ENCODE measurements around the gene CDH23.
A peak's percentile ranks its signal among the peaks of the same experiment; 100 is the strongest.

CDH23 gene

GRCh38 chr10:71671994-71672946 lies 275.6 kb downstream of the CDH23 start:
- DNase-seq: no peak

DNA sequence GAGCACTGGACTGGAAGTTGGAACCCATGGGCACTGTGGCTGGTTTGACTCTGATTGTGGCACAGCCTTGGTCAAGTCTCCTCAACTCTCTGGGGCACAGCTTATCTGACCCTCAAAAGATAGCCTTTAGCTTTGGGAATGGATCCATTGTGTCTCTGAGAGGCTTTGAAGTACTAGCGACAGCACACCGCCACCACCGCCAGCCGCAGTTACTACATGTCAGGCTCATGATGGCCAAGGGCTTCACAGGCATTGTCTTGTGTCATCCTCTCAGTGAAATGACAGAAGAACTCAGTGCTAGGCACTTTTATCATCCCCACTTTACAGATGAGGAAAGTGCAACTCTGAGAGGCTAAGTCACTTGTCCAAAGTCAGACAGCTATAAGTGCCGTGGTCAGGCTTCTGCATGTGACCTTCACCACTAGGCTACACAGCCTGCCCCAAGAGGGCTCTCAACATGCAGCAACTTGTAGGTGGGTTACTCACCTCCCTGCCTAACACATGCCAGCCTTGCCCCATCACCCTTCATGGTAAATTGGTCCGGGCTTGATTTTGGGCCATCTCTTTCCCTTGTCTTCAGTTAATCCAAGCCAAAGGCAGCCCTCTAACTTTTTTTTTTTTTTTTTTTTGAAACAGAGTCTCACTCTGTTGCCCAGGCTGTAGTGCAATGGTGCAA lies 278.7 kb downstream of the CDH23 start:
- no peak for DNase-seq

DNA sequence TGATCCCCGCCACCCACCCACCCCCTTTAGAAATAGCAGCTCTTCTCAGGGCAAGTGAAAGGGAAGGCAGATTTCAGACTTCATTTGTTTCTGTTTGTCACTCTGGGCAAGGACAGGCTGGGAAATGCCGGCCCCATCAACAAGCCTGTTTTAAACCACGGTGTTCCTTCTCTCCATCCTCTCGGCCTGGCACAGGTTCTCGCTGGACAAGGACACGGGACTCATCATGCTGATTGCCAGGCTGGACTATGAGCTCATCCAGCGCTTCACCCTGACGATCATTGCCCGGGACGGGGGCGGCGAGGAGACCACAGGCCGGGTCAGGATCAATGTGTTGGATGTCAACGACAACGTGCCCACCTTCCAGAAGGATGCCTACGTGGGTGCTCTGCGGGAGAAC lies 280.5 kb downstream of the CDH23 start:
- DNase-seq: no peak

DNA sequence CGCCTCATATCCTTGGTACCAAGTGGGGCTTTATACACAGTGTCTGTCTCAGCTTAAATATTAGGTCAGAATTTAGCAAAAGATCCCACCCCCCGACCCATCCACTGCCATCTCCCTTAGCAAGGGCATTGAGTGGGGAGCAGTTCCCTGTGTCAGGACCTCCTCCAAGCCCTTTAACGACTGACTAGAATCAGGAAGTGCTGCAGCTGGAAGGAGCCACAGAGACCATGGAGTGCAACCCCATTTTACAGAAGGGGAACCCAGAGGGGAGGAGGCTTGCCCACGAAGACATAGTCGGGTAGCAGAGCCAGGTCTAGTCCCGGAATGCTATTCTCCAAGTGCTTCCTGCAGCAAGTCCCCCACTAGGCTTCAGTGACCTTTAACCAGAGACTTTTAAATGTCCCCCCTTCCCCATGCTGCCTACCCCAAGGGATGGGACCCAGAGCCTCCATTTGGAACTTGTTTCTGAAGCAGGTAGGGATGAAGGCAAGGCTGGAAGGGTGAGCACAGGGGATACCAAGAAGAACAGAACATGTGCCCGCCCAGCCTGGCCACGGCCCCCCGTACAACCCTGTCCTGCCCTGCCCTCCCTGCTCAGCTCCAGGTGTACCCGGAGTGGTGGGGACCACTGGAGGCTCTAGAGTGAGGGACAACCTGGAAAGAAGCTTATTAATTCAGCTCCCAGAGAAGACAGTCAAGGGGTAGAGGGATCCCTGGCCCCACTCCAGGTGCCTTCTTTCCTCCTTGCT lies 281.5 kb downstream of the CDH23 start:
- DNase-seq: no peak

GRCh38 chr10:71679425-71679824 lies 282.7 kb downstream of the CDH23 start:
- no peak for DNase-seq

DNA sequence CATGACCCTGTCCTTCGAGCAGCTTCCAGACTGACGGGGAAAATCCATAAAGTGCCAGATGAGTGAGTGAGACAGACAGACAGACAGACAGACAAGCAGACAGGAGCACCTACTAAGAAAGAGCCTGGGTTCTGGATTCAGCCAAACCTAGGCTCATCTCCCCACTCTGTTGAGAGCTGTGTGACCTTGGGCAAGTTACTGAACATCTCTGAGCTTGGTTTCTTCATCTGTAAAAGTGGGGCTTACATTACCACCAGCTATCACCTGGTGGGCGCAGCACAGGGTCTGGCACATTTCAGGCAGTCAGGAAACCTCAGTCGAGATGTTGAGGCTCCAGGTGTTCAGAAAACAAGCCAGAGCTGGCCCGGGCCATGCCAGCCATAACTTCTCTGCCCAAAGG lies 285.3 kb downstream of the CDH23 start:
- DNase-seq: no peak

DNA sequence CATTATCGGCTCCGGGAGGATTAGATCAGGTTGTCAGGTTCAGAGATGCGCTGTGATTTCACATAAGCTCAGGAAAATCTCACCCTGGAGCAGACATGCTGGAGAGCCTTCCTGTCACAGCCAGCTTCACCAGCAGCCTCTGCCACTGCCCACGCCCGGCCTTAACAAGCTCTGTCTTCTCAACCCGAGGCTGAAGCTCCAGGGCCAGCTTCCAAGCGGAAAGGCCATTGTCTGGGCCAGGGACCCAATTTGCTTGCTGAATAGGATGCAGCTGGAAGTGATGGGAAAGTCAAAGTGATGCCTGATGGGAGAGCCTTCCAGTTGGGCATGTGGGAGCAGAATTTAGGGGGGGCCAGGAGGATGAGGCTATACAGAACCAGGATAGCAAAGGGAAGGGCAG lies 286.6 kb downstream of the CDH23 start:
- DNase-seq: no peak

- DNase-seq: no peak
These were observed 287.8 kb downstream of the CDH23 start for GRCh38 chr10:71684356-71685173.

DNA sequence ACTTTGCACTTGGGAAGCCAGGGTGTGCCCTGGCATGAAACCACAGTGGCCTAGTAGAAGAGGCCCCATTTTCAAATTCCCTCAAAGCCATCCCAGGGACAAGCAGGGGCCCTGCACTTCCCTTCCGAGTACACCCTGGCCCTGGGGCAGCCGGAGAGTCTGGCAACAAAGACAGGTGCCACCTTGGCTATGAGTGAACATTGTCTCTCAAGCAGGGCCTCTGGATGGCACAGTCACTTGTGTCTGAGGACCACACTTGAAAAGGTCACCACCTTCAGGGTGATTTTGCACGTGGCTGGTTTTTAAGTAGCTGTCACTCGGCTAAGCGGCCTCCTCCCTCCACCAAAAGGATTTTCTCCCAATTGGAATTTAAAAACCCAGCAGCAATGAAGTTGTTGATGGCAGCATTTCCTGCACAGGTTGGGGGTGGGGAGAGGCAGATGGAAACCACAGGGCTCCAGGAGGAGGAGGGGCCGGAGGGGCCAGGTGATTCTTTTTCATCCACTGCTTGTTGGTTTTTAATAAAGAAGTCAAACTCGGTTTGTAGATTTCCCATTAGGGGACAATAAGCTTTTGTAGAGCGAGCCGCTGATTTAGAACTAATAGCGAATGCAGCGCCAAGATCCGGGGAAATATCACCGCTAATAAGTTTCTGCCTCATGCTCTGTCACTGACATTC lies 289.0 kb downstream of the CDH23 start:
- DNase-seq: no peak

GRCh38 chr10:71687077-71687476 lies 290.4 kb downstream of the CDH23 start:
- no peak for DNase-seq

GRCh38 chr10:71687480-71687879 lies 290.8 kb downstream of the CDH23 start:
- DNase-seq: no peak

DNA sequence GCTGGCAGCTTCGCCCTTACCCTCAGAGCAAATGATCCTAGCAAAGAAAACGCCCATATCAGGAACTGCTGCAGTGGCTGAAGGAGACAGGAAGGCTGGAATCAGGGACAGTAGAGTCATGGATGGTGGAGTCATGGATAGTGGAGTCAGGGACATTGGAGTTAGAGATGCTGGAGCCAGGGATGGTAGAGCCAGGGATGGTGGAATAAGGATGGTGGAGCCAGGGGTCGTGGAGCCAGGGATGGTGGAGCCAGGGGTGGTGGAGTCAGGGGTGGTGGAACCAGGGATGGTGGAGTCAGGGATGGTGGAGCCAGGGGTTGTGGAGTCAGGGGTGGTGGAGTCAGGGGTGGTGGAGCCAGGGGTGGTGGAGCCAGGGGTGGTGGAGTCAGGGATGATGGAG lies 291.5 kb downstream of the CDH23 start:
- DNase-seq: no peak

- DNase-seq: no peak
These were observed 293.5 kb downstream of the CDH23 start for GRCh38 chr10:71690094-71690720.

GRCh38 chr10:71691405-71691804 lies 294.7 kb downstream of the CDH23 start:
- DNase-seq: no peak

DNA sequence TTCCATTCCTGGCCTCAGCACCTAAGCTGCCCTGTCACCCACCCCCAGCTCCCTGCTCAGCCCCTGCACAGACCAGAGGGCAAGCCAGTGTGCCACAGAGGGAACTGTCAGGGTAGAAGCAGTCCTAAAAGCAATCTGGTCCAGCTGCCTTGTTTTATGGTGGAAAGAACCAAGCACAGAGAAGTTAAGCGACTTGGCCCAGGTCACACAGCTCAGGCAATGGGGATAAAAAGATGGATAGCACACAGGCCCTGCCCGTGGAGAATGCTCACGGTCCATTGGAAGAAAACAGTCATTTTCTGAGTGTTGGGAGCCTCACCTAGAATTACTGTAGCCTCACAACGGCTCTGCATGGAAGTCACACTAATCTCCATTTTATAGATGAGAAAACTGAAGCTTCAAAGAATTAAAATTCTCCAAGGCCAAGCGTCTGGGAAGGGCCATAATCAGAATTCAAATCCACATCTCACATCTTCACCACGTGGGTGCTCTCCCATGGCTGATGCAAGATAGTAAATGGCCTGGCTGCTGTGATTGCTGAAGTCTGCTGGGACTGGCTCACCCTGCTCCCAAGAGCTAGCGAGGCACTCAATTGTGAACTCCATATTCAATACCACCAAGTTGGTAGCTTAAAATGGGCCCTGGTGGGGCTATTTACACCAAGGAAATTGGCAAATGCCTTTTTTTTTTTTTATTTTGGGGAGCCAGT lies 296.0 kb downstream of the CDH23 start:
- DNase-seq: no peak

GRCh38 chr10:71693377-71693776 lies 296.7 kb downstream of the CDH23 start:
- no peak for DNase-seq

DNA sequence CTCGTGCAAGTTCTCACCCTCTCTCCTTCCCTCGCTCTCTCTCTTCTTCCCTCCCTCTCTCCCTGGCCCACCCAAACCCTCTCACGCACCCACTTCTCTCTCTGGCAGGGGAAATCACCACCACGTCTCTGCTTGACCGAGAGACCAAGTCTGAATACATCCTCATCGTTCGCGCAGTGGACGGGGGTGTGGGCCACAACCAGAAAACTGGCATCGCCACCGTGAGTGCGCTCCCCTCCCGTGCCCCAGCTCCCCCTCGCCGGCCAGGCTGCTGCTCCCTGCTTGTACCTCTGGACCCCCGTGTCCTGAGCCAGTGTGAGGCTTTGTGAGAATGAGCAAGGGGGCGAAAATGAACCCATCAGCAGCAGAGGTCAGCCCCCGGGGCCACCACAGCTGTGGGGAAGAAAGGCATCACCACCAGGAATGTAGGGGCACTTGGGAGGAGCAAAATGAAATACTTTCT lies 297.4 kb downstream of the CDH23 start:
- no peak for DNase-seq

DNA sequence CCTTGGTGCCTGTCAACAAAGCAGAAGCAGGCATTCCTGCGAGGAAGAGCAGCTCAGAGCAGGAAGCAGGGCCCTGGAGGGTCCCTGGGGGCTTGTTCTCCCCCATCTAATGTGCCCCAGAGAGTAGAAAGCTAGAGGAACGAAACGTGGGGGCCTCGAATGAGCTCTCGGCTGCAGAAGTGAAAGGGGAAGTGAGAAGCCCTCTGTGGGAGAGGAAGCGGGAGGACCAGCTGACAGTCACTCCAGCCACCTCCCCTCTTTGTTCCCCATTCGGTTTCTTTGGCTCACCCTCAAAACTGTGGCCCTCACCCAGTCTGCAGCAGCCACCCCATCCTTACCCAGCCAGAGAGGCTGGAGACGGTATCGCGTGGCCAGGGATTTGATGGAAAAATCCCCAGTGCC lies 297.8 kb downstream of the CDH23 start:
- DNase-seq: peak; percentile 55

DNA sequence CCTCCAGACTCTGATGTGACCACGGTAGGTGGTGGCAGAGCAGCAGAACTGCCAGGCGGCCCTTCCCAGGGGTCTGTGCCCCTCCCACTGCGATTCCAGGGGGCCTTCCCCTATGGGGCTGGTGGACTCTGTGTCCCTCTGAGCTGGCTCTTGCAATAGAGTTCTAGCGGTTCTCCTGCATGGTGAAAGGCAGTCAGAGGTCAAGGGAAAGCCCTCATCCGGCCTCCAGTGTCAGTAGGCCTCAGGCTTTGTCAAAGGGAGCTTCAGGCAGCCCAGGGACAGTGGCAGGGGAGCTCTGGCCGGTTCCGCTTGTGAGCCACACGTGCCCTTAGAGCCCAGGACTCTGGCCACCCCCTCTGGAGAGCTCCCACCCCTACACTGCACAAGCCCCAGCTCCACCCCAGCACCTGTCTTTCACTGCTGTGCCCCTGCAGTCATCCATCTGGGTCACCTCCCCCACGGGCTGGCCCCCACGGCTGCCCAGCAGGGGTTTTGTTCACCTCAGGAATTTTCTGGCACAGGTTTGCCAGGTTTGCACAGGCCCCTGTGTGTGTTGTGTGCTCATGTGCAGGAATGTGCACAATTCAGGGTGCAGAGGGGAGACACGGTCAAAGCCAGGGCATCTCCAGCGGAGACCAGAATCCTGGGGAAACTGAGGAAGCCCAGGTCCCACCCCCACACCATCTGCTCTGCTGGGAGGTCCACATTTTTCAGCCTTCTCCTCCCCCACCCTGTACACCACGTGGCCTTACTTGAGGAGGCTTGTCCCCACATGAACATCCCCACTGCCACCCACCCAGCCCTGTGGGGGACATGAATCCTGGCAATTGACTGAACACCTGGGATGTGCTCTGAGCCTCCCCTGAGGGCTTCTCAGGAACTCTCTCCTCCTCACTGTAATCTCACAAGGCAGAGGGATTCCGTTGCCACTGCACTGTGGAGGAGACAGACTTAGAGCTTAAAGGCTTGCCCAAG lies 299.1 kb downstream of the CDH23 start:
- no peak for DNase-seq
